GM21576 (cell line): ENCODE measurements around the gene WNT9A.

Source experiments
- ATAC-seq: cut with Tn5 transposase; IDR thresholded peaks from one replicate; pipeline ENCODE4 v1.9.1; 2021; ENCODE audit warnings: mild to moderate bottlenecking, moderate library complexity; ENCODE audit not compliant: unreplicated experiment

WNT9A gene

DNA sequence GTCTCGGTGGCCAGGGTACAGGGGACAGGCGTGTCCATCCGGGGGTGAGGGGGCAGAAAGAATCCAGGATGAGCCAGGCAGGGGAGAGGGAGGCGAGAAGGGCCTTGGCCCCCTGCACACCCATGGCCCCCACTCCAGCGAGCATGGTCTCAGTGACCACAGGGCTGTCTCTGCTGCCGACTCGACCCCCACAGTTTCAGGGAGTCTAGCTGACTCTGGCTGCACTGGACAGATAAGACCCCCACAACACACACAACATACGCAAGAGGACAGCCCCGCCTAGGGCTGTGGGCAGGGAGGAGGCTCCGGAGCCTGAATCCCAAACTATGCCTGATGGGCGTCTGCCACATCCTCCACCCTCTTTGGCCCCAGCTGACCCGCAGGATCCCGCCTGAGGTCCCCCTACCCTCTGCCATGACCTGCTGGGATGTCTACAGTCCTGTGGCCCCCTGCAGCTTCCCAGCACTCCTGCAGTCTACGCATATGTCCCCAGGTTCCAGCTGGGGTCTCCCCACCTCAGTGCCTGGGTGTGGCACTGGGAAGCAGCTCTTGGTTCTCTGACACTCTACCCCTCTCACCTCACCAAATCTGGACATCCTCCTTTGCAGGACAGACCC lies 22.0 kb downstream of the WNT9A start:
- no peak for ATAC-seq

- no peak for ATAC-seq
These were observed 22.7 kb downstream of the WNT9A start for GRCh38 chr1:227924833-227925574.

DNA sequence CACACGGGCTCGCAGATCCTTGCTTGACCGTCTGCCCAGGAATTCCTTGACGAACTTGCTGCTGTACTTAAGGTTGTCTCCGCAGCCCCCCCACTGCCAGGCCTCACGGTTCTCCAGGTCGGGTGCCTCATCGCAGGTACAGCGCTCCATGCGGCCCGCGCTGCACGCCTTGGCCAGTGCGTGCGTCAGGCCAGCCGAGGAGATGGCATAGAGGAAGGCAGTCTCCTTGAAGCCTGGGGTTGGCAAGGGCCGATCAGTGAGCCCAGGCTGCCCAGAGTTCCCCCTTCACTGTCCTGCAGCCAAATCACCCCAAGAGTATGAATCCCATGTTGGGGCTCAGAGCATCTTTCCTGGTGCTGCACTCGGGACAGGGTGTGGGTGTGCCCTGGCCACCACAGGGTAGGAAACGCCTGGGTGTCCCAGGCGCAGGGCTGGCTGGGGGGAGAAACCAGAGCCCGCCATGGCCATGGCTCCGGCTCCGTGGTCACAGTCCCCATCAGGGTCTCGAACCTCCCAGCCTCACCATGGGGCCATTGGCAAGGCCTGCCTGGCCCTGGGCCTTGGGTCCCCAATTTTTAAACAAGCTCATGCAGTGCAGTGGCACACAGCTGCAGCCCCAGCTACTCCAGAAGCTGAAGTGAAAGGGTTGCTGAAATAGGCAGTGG lies 23.4 kb downstream of the WNT9A start:
- ATAC-seq, result no peak

DNA sequence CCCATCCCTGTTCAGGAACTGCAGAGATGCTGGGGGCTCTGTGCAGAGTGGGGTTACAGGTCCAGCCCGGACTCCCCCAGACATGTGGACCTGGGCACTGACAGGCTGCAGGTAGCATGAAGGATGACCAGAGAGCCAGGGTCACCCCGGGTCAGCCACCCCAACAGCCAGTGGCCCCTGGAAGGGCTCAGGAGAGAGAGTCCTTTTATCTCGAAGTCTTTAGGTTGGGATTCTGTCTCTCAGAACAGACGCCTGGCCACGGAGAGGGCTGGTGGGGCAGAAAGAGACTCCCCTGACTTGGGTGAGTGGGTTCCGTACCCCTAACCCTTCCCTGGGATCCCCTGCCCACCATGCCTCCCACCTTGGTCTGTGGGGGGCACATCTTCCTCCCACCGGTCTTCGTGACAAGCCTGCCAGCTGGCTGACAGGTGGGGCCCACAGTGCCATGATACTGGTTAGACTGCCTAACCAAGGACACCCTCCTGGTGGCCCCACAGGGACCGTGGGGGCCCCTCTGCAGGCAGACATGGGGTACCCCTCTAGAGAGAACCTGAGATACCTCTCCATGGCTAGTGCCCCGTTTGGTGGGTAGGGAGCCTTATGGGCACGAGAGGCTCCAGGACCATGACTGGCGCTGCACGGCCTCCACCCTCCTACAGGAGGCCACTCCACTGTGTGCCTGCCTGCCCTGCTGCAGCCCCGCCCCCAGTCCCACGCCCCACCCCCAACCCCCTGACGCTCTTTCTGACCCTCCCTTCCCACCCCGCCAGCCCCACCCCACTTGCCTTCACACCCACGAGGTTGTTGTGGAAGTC lies 24.2 kb downstream of the WNT9A start:
- no peak for ATAC-seq

GRCh38 chr1:227922501-227923352 lies 25.0 kb downstream of the WNT9A start:
- ATAC-seq, result no peak

DNA sequence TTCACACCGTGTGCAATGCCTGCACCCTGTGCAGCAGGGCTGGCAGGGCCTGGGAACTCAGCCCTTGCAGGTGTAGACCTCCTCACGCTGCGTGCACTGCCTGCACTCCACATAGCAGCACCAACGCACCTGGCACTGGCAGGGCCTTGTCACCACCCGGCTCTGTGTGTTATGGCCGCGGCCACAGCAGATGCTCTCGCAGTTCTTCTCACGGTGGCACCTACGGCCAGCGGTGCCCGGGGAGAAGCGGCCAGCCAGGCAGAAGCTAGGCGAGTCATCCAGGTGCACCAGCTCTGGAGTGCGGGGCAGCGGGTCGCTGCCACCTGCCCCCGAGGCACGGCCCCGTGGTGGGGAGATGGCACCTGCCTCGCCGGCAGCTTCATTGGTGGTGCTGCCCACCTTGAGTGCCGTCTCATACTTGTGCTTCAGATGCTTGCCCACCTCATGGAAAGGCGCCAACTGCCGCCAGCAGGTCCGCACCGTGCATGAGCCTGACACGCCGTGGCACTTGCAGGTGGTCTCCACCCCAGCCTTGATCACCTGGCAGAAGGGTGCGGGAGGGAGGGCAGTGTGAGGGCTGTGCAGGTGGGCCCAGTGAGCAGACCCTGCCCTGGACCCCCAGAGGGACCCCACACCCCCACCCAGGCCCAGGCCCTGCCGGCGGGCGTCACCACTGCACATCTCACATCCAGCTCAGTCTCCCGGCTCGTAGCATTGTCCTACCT lies 26.1 kb downstream of the WNT9A start:
- no peak for ATAC-seq

DNA sequence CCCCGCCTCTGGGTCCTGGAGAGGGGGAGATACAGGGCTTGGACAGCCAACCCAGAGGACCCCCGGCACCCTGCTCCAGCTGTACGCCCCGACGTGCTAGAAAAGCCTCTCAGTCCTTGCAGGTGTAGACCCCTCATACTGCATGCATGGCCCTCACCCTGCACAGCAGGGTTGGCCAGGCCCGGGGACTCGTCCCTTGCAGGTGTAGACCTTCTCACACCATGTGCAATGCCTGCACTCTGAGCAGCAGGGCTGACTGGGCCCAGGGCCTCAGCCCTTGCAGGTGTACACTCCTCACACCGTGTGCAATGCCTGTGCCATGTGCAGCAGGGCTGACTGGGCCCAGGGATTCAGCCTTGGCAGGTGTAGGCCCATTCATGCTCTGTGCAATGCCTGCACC lies 26.8 kb downstream of the WNT9A start:
- no peak for ATAC-seq

DNA sequence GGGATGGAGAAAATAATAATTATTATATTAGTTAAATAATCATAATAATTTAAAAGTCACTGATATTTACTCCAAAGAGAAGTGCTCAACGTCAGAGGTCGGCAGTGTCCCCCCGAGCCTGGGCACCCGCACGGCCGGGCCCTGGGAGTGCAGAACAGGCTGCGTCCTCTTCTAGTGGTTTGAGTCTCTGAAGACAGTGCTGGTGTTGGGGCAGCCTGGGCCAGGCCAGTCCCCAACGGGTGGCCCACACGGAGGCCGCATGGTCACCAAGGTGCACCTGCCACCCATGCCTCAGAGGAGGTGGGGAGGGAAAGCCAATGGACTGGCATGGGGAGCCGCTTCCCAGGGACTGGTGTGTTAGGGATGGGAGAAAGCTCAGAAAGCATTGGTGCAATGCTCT lies 27.3 kb downstream of the WNT9A start:
- ATAC-seq, result no peak

DNA sequence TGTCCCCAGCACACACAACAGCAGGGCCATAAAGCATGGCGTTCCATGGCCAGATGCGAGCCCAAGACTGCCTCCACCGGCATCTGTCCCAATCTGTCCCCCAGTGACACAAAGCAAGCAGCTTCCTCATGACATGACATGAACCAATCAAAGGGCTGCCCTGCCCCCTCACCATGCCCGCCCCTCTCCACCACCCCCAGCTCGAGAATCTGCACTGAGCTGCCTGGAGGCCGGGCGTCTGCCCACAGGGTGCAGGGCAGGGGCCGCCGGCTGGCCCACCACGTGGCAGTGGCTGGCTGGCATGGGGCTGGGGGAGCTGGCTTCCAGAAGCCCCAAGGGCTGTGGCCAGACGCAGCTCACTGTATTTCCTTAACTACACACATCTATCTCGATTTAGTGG lies 27.8 kb downstream of the WNT9A start:
- ATAC-seq, result no peak

DNA sequence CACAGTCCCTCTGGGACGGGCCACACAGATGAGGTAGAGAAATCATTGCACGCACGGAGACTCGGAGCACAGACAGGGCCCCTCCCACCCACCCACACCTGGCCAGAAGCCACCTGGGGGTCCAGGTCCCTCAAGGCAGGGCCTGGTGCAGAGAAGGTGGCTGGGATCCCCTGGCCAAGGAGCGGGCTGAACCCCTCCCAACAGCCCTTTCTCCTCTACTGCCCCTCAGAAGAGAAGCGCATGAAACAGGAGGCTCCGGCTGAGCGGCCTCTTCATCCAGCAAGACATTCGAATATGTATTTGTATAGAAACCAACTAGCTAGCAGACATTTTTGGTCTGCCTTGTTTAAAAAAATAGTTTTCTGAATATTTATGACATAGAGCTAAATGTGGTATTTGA lies 29.0 kb downstream of the WNT9A start:
- ATAC-seq, result no peak

- no peak for ATAC-seq
These were observed 29.5 kb downstream of the WNT9A start for GRCh38 chr1:227918083-227918700.

- ATAC-seq, result no peak
These were observed 30.4 kb downstream of the WNT9A start for GRCh38 chr1:227917081-227917950.

DNA sequence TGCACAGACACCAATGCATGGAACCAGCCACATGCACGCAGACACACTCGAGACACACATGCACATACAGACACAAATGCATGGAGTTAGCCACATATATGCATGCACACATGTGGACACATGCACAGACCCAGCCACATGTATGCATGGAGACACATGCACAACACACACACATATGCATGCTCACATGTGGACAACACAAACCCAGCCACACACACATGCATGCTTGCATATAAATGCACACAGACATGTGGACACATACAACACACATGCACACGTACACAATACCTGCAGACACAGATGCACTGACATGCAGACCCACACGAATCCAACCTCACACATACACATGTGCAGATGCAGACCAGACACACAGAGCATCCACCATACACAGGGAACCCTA lies 31.1 kb downstream of the WNT9A start:
- no peak for ATAC-seq

DNA sequence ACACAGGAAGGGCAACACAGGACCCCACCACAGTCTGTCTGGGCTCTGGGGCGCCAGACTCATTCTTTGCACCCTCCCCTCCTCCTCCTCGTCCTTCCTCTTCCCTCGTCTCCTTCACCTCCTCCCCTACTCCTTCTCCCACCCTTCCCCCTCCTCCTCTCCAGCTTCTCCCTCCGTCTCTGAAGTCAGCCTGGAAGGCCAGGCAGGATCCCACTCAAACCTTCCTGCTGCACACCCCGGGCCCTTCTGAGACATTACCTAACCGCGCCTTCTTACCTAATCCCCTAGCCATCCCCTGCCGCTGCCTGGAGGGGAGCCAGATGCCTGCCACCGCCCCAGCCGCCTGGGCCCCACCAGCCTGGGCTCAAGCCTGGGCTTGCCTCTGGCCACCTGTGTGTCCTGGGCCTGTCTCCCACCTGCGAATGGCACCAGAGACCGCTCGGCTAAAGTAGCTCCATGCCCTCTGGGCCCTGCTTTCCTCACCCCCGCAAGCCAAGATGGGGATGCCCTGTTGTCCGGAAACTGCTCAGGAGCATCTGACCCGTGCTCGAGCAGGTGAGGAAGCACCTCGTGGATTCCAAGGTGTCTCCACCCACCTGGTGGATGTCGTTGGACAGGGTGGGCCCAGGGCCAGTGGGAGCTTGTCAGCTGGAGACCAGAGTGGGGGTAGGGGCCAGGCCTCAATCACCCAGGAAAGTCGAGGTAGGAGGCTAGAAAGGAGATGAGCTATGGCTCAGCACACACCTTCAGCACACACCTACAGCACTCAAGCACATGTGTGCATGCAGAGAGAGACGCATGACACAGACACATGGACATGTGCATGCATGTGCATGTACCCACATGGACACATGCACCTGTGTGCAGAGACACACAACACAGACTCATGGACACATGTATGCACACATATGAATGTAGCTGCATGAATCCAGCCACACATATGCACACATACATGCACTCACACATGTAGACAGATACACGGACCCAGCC lies 31.9 kb downstream of the WNT9A start:
- ATAC-seq, result no peak

- ATAC-seq, result no peak
These were observed 32.8 kb downstream of the WNT9A start for GRCh38 chr1:227914801-227915563.
